Hepatocyte (in vitro differentiated cells): Measurements from ENCODE around the gene TBL2.

Experiments used
- EZH2 ChIP-seq: fragments of 200-600 bp; sonication (generic); IDR thresholded peaks from 2 replicates; pipeline ENCODE4 v1.6.1; 2016; ENCODE audit warnings: antibody characterized with exemption, mild to moderate bottlenecking, borderline replicate concordance
- EZH2phosphoT487 ChIP-seq: fragments of 200-600 bp; sonication (generic); IDR thresholded peaks from one replicate; pipeline ENCODE4 v1.6.1; 2018; ENCODE audit warnings: antibody characterized with exemption, mild to moderate bottlenecking, low read depth, moderate library complexity; ENCODE audit not compliant: unreplicated experiment, severe bottlenecking
- TF ChIP-seq, protein P1 (sequence below): fragments of 200-600 bp; sonication (generic); IDR thresholded peaks from 2 replicates; pipeline ENCODE4 v1.5.1; 2016; ENCODE audit warnings: antibody characterized with exemption, mild to moderate bottlenecking; ENCODE audit not compliant: poor library complexity

DNA sequence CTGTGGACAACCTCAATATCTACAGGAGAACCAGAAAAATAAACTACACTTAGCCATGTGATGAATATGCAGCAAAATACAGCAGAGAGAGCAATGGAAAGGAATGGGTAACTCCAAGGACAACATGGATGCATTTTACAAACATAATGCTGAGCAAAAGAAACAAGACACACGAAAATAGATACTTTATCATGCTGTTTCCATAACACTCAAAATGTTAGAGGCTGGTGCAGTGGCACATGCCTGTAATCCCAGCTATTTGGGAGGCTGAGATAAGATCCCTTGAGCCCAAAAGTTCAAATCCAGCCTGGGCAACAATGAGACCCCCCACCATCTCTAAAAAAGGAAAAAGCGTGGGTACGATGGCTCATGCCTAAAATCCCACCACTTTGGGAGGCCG is 29.2 kb downstream of the TBL2 start:
- TF ChIP-seq, protein P1, sequence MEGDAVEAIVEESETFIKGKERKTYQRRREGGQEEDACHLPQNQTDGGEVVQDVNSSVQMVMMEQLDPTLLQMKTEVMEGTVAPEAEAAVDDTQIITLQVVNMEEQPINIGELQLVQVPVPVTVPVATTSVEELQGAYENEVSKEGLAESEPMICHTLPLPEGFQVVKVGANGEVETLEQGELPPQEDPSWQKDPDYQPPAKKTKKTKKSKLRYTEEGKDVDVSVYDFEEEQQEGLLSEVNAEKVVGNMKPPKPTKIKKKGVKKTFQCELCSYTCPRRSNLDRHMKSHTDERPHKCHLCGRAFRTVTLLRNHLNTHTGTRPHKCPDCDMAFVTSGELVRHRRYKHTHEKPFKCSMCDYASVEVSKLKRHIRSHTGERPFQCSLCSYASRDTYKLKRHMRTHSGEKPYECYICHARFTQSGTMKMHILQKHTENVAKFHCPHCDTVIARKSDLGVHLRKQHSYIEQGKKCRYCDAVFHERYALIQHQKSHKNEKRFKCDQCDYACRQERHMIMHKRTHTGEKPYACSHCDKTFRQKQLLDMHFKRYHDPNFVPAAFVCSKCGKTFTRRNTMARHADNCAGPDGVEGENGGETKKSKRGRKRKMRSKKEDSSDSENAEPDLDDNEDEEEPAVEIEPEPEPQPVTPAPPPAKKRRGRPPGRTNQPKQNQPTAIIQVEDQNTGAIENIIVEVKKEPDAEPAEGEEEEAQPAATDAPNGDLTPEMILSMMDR, result no peak
- no peak for TF ChIP-seq EZH2
- TF ChIP-seq EZH2phosphoT487, result no peak
